Activated CD4-positive, alpha-beta T cell treated with anti-CD3 and anti-CD28 coated beads, Interleukin-2, amount 50 U/mL, for 4 hours (primary cell): ENCODE measurements around the gene CPXM2.

Source experiments
- DNase-seq, 2 experiments: peaks; one replicate each; pipeline ENCODE4 v3.0.0-alpha.2; 2020

Gene CPXM2

GRCh38 chr10:123795196-123795780 lies 96.3 kb downstream of the CPXM2 start:
- no peak for DNase-seq

- no peak for DNase-seq
These were observed 99.2 kb downstream of the CPXM2 start for GRCh38 chr10:123792248-123792978.

- DNase-seq, result no peak
These were observed 101.3 kb downstream of the CPXM2 start for GRCh38 chr10:123790132-123790885.

- DNase-seq, result no peak
These were observed 102.6 kb downstream of the CPXM2 start for GRCh38 chr10:123788981-123789380.

GRCh38 chr10:123787566-123787965 lies 104.0 kb downstream of the CPXM2 start:
- DNase-seq, result no peak

- DNase-seq, result no peak
These were observed 104.7 kb downstream of the CPXM2 start for GRCh38 chr10:123786896-123787295.

- no peak for DNase-seq
These were observed 105.3 kb downstream of the CPXM2 start for GRCh38 chr10:123786306-123786705.

- DNase-seq, result no peak
These were observed 107.0 kb downstream of the CPXM2 start for GRCh38 chr10:123784646-123785045.

- DNase-seq, result no peak
These were observed 107.4 kb downstream of the CPXM2 start for GRCh38 chr10:123784216-123784615.

GRCh38 chr10:123783296-123783695 lies 108.3 kb downstream of the CPXM2 start:
- no peak for DNase-seq

- DNase-seq, result no peak
These were observed 109.1 kb downstream of the CPXM2 start for GRCh38 chr10:123782549-123782948.

GRCh38 chr10:123781956-123782500 lies 109.6 kb downstream of the CPXM2 start:
- no peak for DNase-seq

- no peak for DNase-seq
These were observed 110.2 kb downstream of the CPXM2 start for GRCh38 chr10:123781324-123781900.

GRCh38 chr10:123778719-123779517 lies 112.7 kb downstream of the CPXM2 start:
- no peak for DNase-seq

GRCh38 chr10:123777881-123778280 lies 113.7 kb downstream of the CPXM2 start:
- no peak for DNase-seq

- DNase-seq, result no peak
These were observed 117.4 kb downstream of the CPXM2 start for GRCh38 chr10:123774132-123774742.

- no peak for DNase-seq
These were observed 118.7 kb downstream of the CPXM2 start for GRCh38 chr10:123772645-123773508.

- no peak for DNase-seq
These were observed 119.5 kb downstream of the CPXM2 start for GRCh38 chr10:123771877-123772644.

GRCh38 chr10:123769647-123770046 lies 122.0 kb downstream of the CPXM2 start:
- no peak for DNase-seq

- DNase-seq, result no peak
These were observed 124.8 kb downstream of the CPXM2 start for GRCh38 chr10:123766761-123767160.
